CD4-positive, alpha-beta T cell (primary cell): ENCODE data around the gene ASZ1. TPM values are rescaled to one million over a fixed set of nuclear protein-coding genes. Genes with fewer than 3 reads are reported as not detected.
"Not testable (repeated sequence)": the region's sequence is repeated elsewhere in the genome, so short reads cannot be mapped to it uniquely, and the experiment has no call there.

ENCODE experiments used
- ATAC-seq: fragments of 200-7000 bp; cut with Tn5 transposase; one replicate; pipeline ENCODE4 v1.10.0; 2022; ENCODE audit warnings: mild to moderate bottlenecking; ENCODE audit not compliant: poor library complexity
- CTCF ChIA-PET: fragments of 350-600 bp; sonication (Branson Sonifier 250); formaldehyde crosslinking; loops from one replicate; lab custom pipeline; 2021; ENCODE audit warnings: antibody characterized with exemption, inconsistent platforms; lab: Charles Lee
- POLR2A ChIA-PET: fragments of 350-600 bp; sonication (Branson Sonifier 250); formaldehyde crosslinking; loops from one replicate; lab custom pipeline; 2021; ENCODE audit warnings: antibody characterized with exemption, inconsistent platforms; lab: Charles Lee
- DNase-seq, 14 experiments: peaks; one replicate each; pipeline ENCODE4 v3.0.0-alpha.2; 2013 to 2020; ENCODE audit warnings: mixed read lengths in 2 of 14
- H3K27ac ChIP-seq, 2 donors: one replicate each; pipeline versions ENCODE4 v1.5.1 to v1.7.0; 2013; ENCODE audit warnings: low read length in 2 of 2, low read depth in 1 of 2, mild to moderate bottlenecking in 1 of 2
- H3K27me3 ChIP-seq, 2 experiments: 1 replicate in 1 of 2; 2 replicates in 1 of 2; pipeline versions ENCODE4 v1.6.1 to v1.7.0; 2013; ENCODE audit warnings: low read length in 2 of 2, control low read depth in 1 of 2, mild to moderate bottlenecking in 1 of 2, moderate library complexity in 1 of 2; ENCODE audit not compliant: insufficient read depth in 2 of 2, control insufficient read depth in 1 of 2
- H3K36me3 ChIP-seq: one replicate; pipeline ENCODE4 v1.6.1; 2013; ENCODE audit warnings: low read length, control low read depth; ENCODE audit not compliant: insufficient read depth
- H3K4me1 ChIP-seq: one replicate; pipeline ENCODE4 v1.6.1; 2013; ENCODE audit warnings: low read length, control low read depth; ENCODE audit not compliant: insufficient read depth
- H3K4me3 ChIP-seq: one replicate; pipeline ENCODE4 v1.5.1; 2013; ENCODE audit warnings: mild to moderate bottlenecking, low read length, moderate library complexity
- H3K9me3 ChIP-seq, 2 experiments: 1 replicate in 1 of 2; 2 replicates in 1 of 2; pipeline versions ENCODE4 v1.6.1 to v1.7.0; 2013; ENCODE audit warnings: low read length in 2 of 2, mild to moderate bottlenecking in 2 of 2, control low read depth in 1 of 2, moderate library complexity in 1 of 2; ENCODE audit not compliant: control insufficient read depth in 1 of 2, insufficient read depth in 1 of 2
- H3K27ac Mint-ChIP-seq: one replicate; pipeline ENCODE4 v1.8.0; 2020; ENCODE audit warnings: mixed read lengths
- H3K27me3 Mint-ChIP-seq: one replicate; pipeline ENCODE4 v1.8.0; 2021; ENCODE audit warnings: mixed read lengths
- H3K36me3 Mint-ChIP-seq: one replicate; pipeline ENCODE4 v1.8.0; 2021; ENCODE audit warnings: low read depth, mixed read lengths
- H3K4me1 Mint-ChIP-seq: one replicate; pipeline ENCODE4 v1.8.0; 2021; ENCODE audit warnings: low read depth, mixed read lengths
- H3K4me3 Mint-ChIP-seq: one replicate; pipeline ENCODE4 v1.8.0; 2020; ENCODE audit warnings: mild to moderate bottlenecking, mixed read lengths
- H3K9me3 Mint-ChIP-seq: one replicate; pipeline ENCODE4 v1.8.0; 2020; ENCODE audit warnings: mixed read lengths
- CTCF ChIP-seq: fragments of 200-600 bp; IDR thresholded peaks from one replicate; pipeline ENCODE4 v1.8.0; 2022; ENCODE audit warnings: antibody characterized with exemption, mild to moderate bottlenecking
- intact Hi-C, 2 experiments: fragments of 100-400 bp; cut with DNase I in 1 of 2; cut with micrococcal nuclease in 1 of 2; formaldehyde crosslinking; loops; one replicate each; pipeline versions ENCODE4 v1.15.1 to v1.9.0; 2023 to 2025; cut with DNase I, micrococcal nuclease
- total RNA-seq, 174 experiments: library from RNA in 2 of 174; stranded (reverse) in 2 of 174; gene quantifications; one replicate each; pipeline ENCODE4 v1.2.3 and lab custom pipeline; 2021 to 2026

The ASZ1 gene
- total RNA-seq, 2 experiments from 2014 or later: not detected

- Mint-ChIP-seq H3K36me3 (no peaks in the 10 kb centered on the region), H3K9me3 (no peaks in the 10 kb centered on the region), H3K4me1 (no peaks in the 10 kb centered on the region), H3K27me3 (no peaks in the 10 kb centered on the region), H3K4me3 (no peak overlapping the region), H3K27ac (no peak overlapping the region)
- no peak overlapping the region for H3K4me3 ChIP-seq
- no peak for TF ChIP-seq CTCF
- CTCF ChIA-PET: no interaction called here
- ATAC-seq: no peak
- peak in 1 of 14 experiments; percentile 3 for DNase-seq
- POLR2A ChIA-PET: no interaction called here
- peaks cover 0 to 6% of the 10 kb centered on the region in 2 experiments for H3K9me3 ChIP-seq
- intact Hi-C loops: loop anchor here in 1 of 2 experiments (1.0 kb wide), 1 partner anchor 44 kb away; no protein-coding TSS in a partner anchor
- H3K4me1 ChIP-seq: no peaks in the 10 kb centered on the region
- no peak overlapping the region for H3K27ac ChIP-seq
- H3K27me3 ChIP-seq: no peaks in the 10 kb centered on the region
- H3K36me3 ChIP-seq: no peaks in the 10 kb centered on the region
These were observed 43.5 kb upstream of the ASZ1 start for GRCh38 chr7:117470777-117471176.

- H3K4me3 Mint-ChIP-seq: no peak overlapping the region
- CTCF ChIA-PET: no interaction called here
- POLR2A ChIA-PET: no interaction called here
These were observed 40.9 kb upstream of the ASZ1 start for GRCh38 chr7:117468174-117468573.

GRCh38 chr7:117460815-117461214 lies 33.5 kb upstream of the ASZ1 start:
- H3K4me3 ChIP-seq, POLR2A ChIA-PET: not testable (repeated sequence)

More at GRCh38 chr7:117468174-117468573, 40.9 kb upstream of the ASZ1 start:
- Mint-ChIP-seq H3K4me1 (no peaks in the 10 kb centered on the region), H3K36me3 (no peaks in the 10 kb centered on the region), H3K9me3 (no peaks in the 10 kb centered on the region), H3K27me3 (no peaks in the 10 kb centered on the region), H3K27ac (no peak overlapping the region)
- H3K4me3 ChIP-seq: no peak overlapping the region
- no peaks in the 10 kb centered on the region for H3K36me3 ChIP-seq
- DNase-seq (no peak), ATAC-seq (no peak)
- no peaks in the 10 kb centered on the region for H3K27me3 ChIP-seq
- peaks cover 0 to 6% of the 10 kb centered on the region in 2 experiments for H3K9me3 ChIP-seq
- no peak for TF ChIP-seq CTCF
- H3K4me1 ChIP-seq: no peaks in the 10 kb centered on the region
- no peak overlapping the region for H3K27ac ChIP-seq
- intact Hi-C loops: no loop called here

GRCh38 chr7:117459735-117460134 lies 32.4 kb upstream of the ASZ1 start:
- no peaks in the 10 kb centered on the region for H3K4me1 ChIP-seq
- ATAC-seq (no peak), DNase-seq (no peak)
- Mint-ChIP-seq H3K4me1 (no peaks in the 10 kb centered on the region), H3K27ac (no peak overlapping the region), H3K27me3 (no peaks in the 10 kb centered on the region), H3K36me3 (no peaks in the 10 kb centered on the region), H3K4me3 (no peak overlapping the region), H3K9me3 (peaks cover 3% of the 10 kb centered on the region)
- POLR2A ChIA-PET: no interaction called here
- H3K27ac ChIP-seq: no peak overlapping the region
- CTCF ChIA-PET: no interaction called here
- intact Hi-C loops: no loop called here
- no peak overlapping the region for H3K4me3 ChIP-seq
- H3K9me3 ChIP-seq: no peaks in the 10 kb centered on the region
- no peaks in the 10 kb centered on the region for H3K27me3 ChIP-seq
- H3K36me3 ChIP-seq: no peaks in the 10 kb centered on the region
- TF ChIP-seq CTCF: no peak

More at GRCh38 chr7:117460815-117461214, 33.5 kb upstream of the ASZ1 start:
- H3K9me3 ChIP-seq, H3K27me3 ChIP-seq, H3K9me3 Mint-ChIP-seq, DNase-seq, H3K4me1 Mint-ChIP-seq, H3K27ac ChIP-seq, ATAC-seq, H3K36me3 Mint-ChIP-seq, H3K36me3 ChIP-seq, H3K4me3 Mint-ChIP-seq, intact Hi-C loops, CTCF ChIA-PET, H3K27me3 Mint-ChIP-seq, H3K4me1 ChIP-seq, H3K27ac Mint-ChIP-seq: not testable (repeated sequence)
